ENCODE results near the gene SAMD4A.

SAMD4A gene

DNA sequence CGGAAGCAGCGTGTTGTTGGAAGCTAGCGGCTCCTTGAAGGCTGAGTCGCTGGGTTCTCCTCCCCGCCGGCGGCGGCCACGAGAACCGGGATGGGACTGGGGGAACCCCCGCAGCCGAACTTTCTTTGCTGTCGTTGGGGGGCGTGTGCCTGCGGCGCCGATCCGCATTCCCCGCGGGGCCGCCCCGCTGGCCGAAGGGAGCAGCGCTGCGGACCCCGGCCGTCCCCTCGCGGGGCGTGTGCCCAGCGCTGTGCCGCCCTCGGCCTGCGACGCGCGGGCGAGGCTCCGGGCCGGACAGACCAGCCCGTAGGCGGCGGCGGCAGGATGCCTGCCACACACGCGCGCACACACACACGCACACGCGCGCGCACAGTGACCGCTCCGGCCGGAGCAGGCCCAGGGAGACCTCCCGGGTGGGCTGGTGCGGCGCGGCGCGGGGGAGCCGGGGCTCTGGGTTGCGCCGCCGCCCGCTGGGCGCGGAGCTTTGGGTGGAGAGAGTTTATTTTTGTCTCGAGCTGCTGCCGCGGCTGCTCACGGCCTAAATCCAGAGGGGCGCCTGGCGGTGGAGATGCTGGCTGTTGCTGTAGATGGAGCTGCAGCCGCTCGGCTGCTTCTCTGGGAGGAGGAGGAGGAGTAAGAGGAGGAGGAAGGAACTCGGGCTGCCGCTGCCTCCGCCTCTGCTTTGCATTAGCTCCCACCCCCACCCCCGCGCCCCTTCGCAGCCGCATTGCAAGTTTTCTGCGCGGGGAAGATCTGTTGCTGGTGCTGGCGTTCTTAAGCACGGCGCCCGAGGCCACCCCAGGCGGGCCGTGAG is at the start of gene SAMD4A:
Gene SAMD4A (plus strand): TSS at position 719 of the 814 bp plus-strand sequence. CDS start 789 bp downstream, outside the sequence.
- peaks cover 19% of the 10 kb centered on the region; the same call in 1 of the 2 replicates for H3K4me1 ChIP-seq (ENCODE audit: control insufficient read depth, insufficient read depth, low read length)

GRCh38 chr14:54524410-54524809 is 42.5 kb upstream of the SAMD4A start:
- Histone ChIP-seq H3K4me3 (ENCODE audit: low read depth, low read length) (no peak overlapping the region), H3K4me1 (ENCODE audit: control insufficient read depth, insufficient read depth, low read length) (no peaks in the 10 kb centered on the region), H3K9ac (ENCODE audit: low read length) (no peak overlapping the region), H3K9me3 (ENCODE audit: control insufficient read depth, insufficient read depth, low read depth, low read length) (no peaks in the 10 kb centered on the region), H3K27ac (ENCODE audit: low read depth, low read length) (no peak overlapping the region), H3K27me3 (ENCODE audit: control insufficient read depth, insufficient read depth, low read length) (no peaks in the 10 kb centered on the region), H3K36me3 (ENCODE audit: control insufficient read depth, insufficient read depth, low read length) (peaks cover 33% of the 10 kb centered on the region)

More for the DNA sequence above, at the start of gene SAMD4A:
- Histone ChIP-seq H3K27me3 (ENCODE audit: control insufficient read depth, insufficient read depth, low read length) (peaks cover 11% of the 10 kb centered on the region), H3K27ac (ENCODE audit: low read depth, low read length) (peak within 1 kb of the TSS; percentile 48; the same call in 1 of the 2 replicates), H3K36me3 (ENCODE audit: control insufficient read depth, insufficient read depth, low read length) (peaks cover 8% of the 10 kb centered on the region; the same call in 1 of the 2 replicates), H3K9me3 (ENCODE audit: control insufficient read depth, insufficient read depth, low read depth, low read length) (no peaks in the 10 kb centered on the region), H3K4me3 (ENCODE audit: low read depth, low read length) (peak within 1 kb of the TSS; percentile 82), H3K9ac (ENCODE audit: low read length) (peak within 1 kb of the TSS; percentile 83)

GRCh38 chr14:54528973-54529372 is 38.0 kb upstream of the SAMD4A start:
- H3K4me1 ChIP-seq (ENCODE audit: control insufficient read depth, insufficient read depth, low read length): no peaks in the 10 kb centered on the region
- no peaks in the 10 kb centered on the region for H3K27me3 ChIP-seq (ENCODE audit: control insufficient read depth, insufficient read depth, low read length)
- peaks cover 20% of the 10 kb centered on the region for H3K36me3 ChIP-seq (ENCODE audit: control insufficient read depth, insufficient read depth, low read length)
- H3K27ac ChIP-seq (ENCODE audit: low read depth, low read length): no peak overlapping the region
- H3K9me3 ChIP-seq (ENCODE audit: control insufficient read depth, insufficient read depth, low read depth, low read length): no peaks in the 10 kb centered on the region
- H3K9ac ChIP-seq (ENCODE audit: low read length): no peak overlapping the region
- H3K4me3 ChIP-seq (ENCODE audit: low read depth, low read length): no peak overlapping the region

DNA sequence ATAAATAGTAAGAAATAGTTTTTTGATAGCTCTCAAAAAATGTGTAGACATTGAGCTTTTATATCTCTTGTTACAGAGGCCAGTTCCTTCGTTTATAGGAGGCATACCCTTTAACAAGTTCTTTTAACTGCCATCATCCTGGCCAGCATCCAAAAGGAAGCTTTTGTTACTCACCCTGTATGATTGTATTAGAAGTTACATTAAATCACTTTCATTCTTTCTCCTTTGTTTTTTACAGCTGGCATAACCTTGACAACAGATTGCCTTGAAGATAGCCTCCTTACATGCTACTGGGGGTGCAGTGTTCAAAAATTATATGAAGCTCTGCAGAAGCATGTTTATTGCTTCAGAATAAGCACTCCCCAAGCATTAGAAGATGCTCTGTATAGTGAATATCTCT is 37.1 kb upstream of the SAMD4A start:
- no peaks in the 10 kb centered on the region for H3K4me1 ChIP-seq (ENCODE audit: control insufficient read depth, insufficient read depth, low read length)
- H3K9ac ChIP-seq (ENCODE audit: low read length): no peak overlapping the region

DNA sequence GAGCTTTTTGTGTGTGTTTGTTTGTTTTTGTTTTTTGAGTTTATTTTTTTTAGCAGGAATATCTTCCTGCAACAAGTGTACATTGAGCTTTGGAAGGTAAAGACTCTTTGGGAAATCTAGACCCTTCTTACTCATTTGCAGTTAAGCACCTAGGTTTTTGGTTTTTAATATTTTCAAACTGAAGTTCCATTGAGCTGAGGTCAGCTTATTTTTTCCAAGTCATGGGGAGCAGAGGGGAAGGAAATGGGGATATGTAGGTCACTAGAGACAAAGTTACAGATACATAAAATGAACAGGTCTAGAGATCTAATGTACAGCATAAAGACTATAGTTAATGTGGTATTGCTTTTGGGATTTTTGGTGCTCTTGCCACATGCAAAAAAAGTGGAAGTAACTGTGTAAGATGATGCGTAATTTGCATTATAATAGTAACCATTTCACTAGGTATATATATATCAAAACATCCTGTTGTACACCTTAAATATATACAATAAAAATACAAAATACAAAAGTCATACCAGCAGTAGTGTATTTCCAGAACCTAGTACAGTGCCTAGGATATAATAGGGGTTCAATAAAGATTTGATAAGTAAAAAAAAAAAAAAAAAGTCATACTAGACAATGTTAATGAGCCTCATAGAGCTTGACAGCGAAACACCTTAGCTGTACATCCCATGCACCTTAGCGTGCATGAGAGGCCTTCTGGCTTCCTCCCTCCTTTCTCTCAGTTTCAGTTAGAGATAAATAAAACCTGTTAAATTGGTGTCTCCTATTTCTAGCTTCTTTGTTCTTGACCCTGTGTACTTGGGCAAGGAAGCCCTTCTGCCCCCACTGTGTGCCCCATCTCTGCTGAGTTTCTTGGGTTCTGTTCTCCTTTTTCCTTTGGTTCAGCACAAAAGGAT is 34.6 kb upstream of the SAMD4A start:
- H3K4me1 ChIP-seq (ENCODE audit: control insufficient read depth, insufficient read depth, low read length): peaks cover 10% of the 10 kb centered on the region
- H3K36me3 ChIP-seq (ENCODE audit: control insufficient read depth, insufficient read depth, low read length): peaks cover 7% of the 10 kb centered on the region; the same call in 1 of the 2 replicates
- no peaks in the 10 kb centered on the region for H3K9me3 ChIP-seq (ENCODE audit: control insufficient read depth, insufficient read depth, low read depth, low read length)
- H3K27me3 ChIP-seq (ENCODE audit: control insufficient read depth, insufficient read depth, low read length): no peaks in the 10 kb centered on the region
- no peak overlapping the region for H3K4me3 ChIP-seq (ENCODE audit: low read depth, low read length)
- H3K27ac ChIP-seq (ENCODE audit: low read depth, low read length): no peak overlapping the region
- no peak overlapping the region for H3K9ac ChIP-seq (ENCODE audit: low read length)

More for the DNA sequence above, 37.1 kb upstream of the SAMD4A start:
- Histone ChIP-seq H3K27me3 (ENCODE audit: control insufficient read depth, insufficient read depth, low read length) (no peaks in the 10 kb centered on the region), H3K36me3 (ENCODE audit: control insufficient read depth, insufficient read depth, low read length) (peaks cover 12% of the 10 kb centered on the region), H3K27ac (ENCODE audit: low read depth, low read length) (no peak overlapping the region), H3K9me3 (ENCODE audit: control insufficient read depth, insufficient read depth, low read depth, low read length) (no peaks in the 10 kb centered on the region), H3K4me3 (ENCODE audit: low read depth, low read length) (no peak overlapping the region)

- Histone ChIP-seq H3K36me3 (ENCODE audit: control insufficient read depth, insufficient read depth, low read length) (peaks cover 8% of the 10 kb centered on the region), H3K27me3 (ENCODE audit: control insufficient read depth, insufficient read depth, low read length) (no peaks in the 10 kb centered on the region), H3K27ac (ENCODE audit: low read depth, low read length) (no peak overlapping the region), H3K4me1 (ENCODE audit: control insufficient read depth, insufficient read depth, low read length) (peaks cover 10% of the 10 kb centered on the region), H3K9me3 (ENCODE audit: control insufficient read depth, insufficient read depth, low read depth, low read length) (no peaks in the 10 kb centered on the region), H3K9ac (ENCODE audit: low read length) (no peak overlapping the region), H3K4me3 (ENCODE audit: low read depth, low read length) (no peak overlapping the region)
Observed at GRCh38 chr14:54533100-54533499, 33.8 kb upstream of the SAMD4A start.

DNA sequence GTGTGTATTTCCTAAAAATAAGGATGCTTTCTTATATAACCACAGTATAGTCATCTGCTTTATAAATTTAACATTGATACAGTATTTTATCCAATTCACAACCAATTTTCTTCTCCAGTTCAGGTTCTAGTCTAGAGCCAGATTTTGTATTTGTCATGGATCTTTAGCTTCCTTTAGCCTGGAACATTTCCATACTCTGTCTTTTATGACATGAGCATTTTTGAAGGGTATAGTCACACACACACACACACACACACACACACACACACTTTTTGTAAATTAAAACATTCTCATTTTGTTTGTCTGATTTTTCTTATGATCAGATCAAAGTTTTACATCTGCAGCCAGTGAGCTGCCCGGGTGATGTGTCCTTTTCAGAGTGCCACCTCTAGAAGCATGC is 31.8 kb upstream of the SAMD4A start:
- Histone ChIP-seq H3K27me3 (ENCODE audit: control insufficient read depth, insufficient read depth, low read length) (no peaks in the 10 kb centered on the region), H3K27ac (ENCODE audit: low read depth, low read length) (no peak overlapping the region), H3K36me3 (ENCODE audit: control insufficient read depth, insufficient read depth, low read length) (peaks cover 13% of the 10 kb centered on the region), H3K4me3 (ENCODE audit: low read depth, low read length) (no peak overlapping the region), H3K9ac (ENCODE audit: low read length) (no peak overlapping the region), H3K4me1 (ENCODE audit: control insufficient read depth, insufficient read depth, low read length) (peaks cover 10% of the 10 kb centered on the region), H3K9me3 (ENCODE audit: control insufficient read depth, insufficient read depth, low read depth, low read length) (no peaks in the 10 kb centered on the region)

- peaks cover 10% of the 10 kb centered on the region for H3K4me1 ChIP-seq (ENCODE audit: control insufficient read depth, insufficient read depth, low read length)
- no peak overlapping the region for H3K4me3 ChIP-seq (ENCODE audit: low read depth, low read length)
- H3K9me3 ChIP-seq (ENCODE audit: control insufficient read depth, insufficient read depth, low read depth, low read length): no peaks in the 10 kb centered on the region
- H3K27ac ChIP-seq (ENCODE audit: low read depth, low read length): 0 out of 2 replicates have a peak overlapping the region, but pooled peaks have one; percentile 9
- H3K27me3 ChIP-seq (ENCODE audit: control insufficient read depth, insufficient read depth, low read length): no peaks in the 10 kb centered on the region
- H3K36me3 ChIP-seq (ENCODE audit: control insufficient read depth, insufficient read depth, low read length): peaks cover 13% of the 10 kb centered on the region
- H3K9ac ChIP-seq (ENCODE audit: low read length): no peak overlapping the region
Observed at GRCh38 chr14:54535646-54536045, 31.3 kb upstream of the SAMD4A start.

- H3K9me3 ChIP-seq (ENCODE audit: control insufficient read depth, insufficient read depth, low read depth, low read length): no peaks in the 10 kb centered on the region
- H3K9ac ChIP-seq (ENCODE audit: low read length): no peak overlapping the region
- peaks cover 11% of the 10 kb centered on the region for H3K36me3 ChIP-seq (ENCODE audit: control insufficient read depth, insufficient read depth, low read length)
- no peaks in the 10 kb centered on the region for H3K27me3 ChIP-seq (ENCODE audit: control insufficient read depth, insufficient read depth, low read length)
- no peak overlapping the region for H3K4me3 ChIP-seq (ENCODE audit: low read depth, low read length)
- H3K27ac ChIP-seq (ENCODE audit: low read depth, low read length): no peak overlapping the region
- peaks cover 10% of the 10 kb centered on the region for H3K4me1 ChIP-seq (ENCODE audit: control insufficient read depth, insufficient read depth, low read length)
Observed at GRCh38 chr14:54537651-54538050, 29.3 kb upstream of the SAMD4A start.

DNA sequence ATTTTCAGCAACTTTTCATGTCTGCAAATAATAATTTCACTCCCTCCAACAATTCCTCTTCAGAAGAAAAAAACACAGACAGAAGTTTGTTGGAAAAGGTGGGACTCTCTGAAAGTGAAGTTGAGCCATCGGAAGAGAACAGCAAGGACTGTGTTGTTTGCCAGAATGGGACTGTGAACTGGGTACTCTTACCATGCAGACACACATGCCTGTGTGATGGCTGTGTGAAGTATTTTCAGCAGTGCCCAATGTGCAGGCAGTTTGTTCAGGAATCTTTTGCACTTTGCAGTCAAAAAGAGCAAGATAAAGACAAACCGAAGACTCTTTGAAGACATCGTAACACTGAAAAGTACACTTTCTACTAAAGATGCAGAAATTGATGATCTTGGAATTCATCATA is 28.9 kb upstream of the SAMD4A start:
- no peak overlapping the region for H3K9ac ChIP-seq (ENCODE audit: low read length)
- H3K4me1 ChIP-seq (ENCODE audit: control insufficient read depth, insufficient read depth, low read length): peaks cover 10% of the 10 kb centered on the region
- H3K27me3 ChIP-seq (ENCODE audit: control insufficient read depth, insufficient read depth, low read length): no peaks in the 10 kb centered on the region
- no peak overlapping the region for H3K4me3 ChIP-seq (ENCODE audit: low read depth, low read length)
- H3K9me3 ChIP-seq (ENCODE audit: control insufficient read depth, insufficient read depth, low read depth, low read length): no peaks in the 10 kb centered on the region
- no peak overlapping the region for H3K27ac ChIP-seq (ENCODE audit: low read depth, low read length)
- H3K36me3 ChIP-seq (ENCODE audit: control insufficient read depth, insufficient read depth, low read length): peaks cover 11% of the 10 kb centered on the region

DNA sequence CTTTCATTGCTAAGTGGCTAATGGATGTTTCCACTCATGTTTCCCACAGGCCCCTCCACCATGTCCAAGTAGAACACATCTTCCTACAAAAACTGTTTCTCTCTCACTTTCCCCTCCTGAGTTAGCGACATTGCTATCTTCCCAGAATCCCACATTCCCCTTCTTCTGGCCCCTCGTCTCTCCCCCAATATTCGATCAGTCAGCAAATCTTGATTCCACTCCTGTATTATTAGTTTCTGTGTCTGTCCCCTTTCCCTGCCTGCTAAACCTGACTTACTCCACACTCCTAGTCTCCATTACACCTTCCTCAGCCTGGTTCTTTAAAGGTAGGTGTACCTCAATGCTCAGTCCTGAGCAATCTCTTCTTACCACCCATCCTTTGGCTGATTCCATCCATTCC is 19.3 kb upstream of the SAMD4A start:
- H3K27me3 ChIP-seq (ENCODE audit: control insufficient read depth, insufficient read depth, low read length): no peaks in the 10 kb centered on the region
- H3K27ac ChIP-seq (ENCODE audit: low read depth, low read length): no peak overlapping the region
- no peak overlapping the region for H3K9ac ChIP-seq (ENCODE audit: low read length)
- H3K9me3 ChIP-seq (ENCODE audit: control insufficient read depth, insufficient read depth, low read depth, low read length): no peaks in the 10 kb centered on the region
- no peak overlapping the region for H3K4me3 ChIP-seq (ENCODE audit: low read depth, low read length)
- H3K4me1 ChIP-seq (ENCODE audit: control insufficient read depth, insufficient read depth, low read length): no peaks in the 10 kb centered on the region
- H3K36me3 ChIP-seq (ENCODE audit: control insufficient read depth, insufficient read depth, low read length): no peaks in the 10 kb centered on the region
